ENCODE measurements around the gene PLAAT3.

Gene PLAAT3

GRCh38 chr11:63635762-63636465, 21.7 kb upstream of the PLAAT3 start:
- TF ChIP-seq CTCF (IDR thresholded peaks at IDR 0.05) = peak; percentile 83

GRCh38 chr11:63629426-63629825, 15.2 kb upstream of the PLAAT3 start:
- TF ChIP-seq CTCF (IDR thresholded peaks at IDR 0.05) = no peak

GRCh38 chr11:63623513-63624140, 9.4 kb upstream of the PLAAT3 start:
- no peak for TF ChIP-seq CTCF (IDR thresholded peaks at IDR 0.05)

GRCh38 chr11:63622323-63622722, 8.1 kb upstream of the PLAAT3 start:
- no peak for TF ChIP-seq CTCF (IDR thresholded peaks at IDR 0.05)

- TF ChIP-seq CTCF (IDR thresholded peaks at IDR 0.05) = no peak
Measured at GRCh38 chr11:63621071-63621470, 6.8 kb upstream of the PLAAT3 start.

GRCh38 chr11:63619967-63620366, 5.7 kb upstream of the PLAAT3 start:
- no peak for TF ChIP-seq CTCF (IDR thresholded peaks at IDR 0.05)

GRCh38 chr11:63616953-63617352, 2.7 kb upstream of the PLAAT3 start:
- no peak for TF ChIP-seq CTCF (IDR thresholded peaks at IDR 0.05)

Data from LNCAP (cell line).